DMS 273 (cell line): Measurements from ENCODE around the gene CD226.
"Not testable (repeated sequence)": the region's sequence is repeated elsewhere in the genome, so short reads cannot be mapped to it uniquely, and the experiment has no call there.

Source experiments
- DNase-seq: peaks from one replicate; lab custom pipeline; 2025; ENCODE audit not compliant: unreplicated experiment; lab: John Stamatoyannopoulos, UW

Gene CD226

DNA sequence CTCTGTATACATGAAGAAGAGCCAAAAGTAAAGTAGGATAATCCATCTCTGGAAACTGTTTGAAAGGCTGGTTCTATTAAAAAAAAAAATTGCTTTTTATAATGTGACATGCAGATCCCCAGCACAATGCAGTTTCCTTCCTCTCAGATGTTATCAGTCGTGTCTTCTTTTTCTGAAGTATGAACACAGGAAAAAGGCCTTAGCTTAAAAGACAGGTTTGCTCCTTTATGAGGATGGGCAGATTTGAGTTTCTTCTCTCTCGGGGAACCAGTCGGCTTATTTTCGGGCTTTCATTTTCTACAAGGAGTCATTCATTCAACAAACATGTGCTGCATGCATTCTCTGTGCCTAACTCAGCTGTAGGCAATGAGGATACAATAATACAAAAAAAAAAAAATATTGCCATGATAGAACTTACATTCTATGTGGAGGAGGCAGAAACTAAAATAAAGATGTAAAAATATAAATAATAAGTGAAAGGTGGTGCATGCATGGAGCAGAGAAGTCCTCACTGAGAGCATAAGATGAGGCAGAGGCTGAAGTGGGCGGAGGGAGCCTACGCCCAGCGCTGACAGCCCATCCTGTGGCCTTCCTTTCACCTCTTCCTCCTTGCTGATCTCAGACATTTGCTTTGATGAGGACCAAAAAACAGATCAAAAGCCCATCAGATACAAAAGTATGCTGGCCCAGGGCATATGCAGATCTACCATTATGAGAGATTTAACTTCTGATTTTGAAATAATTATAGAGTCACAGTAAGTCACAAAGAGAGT, at the start of gene CD226:
Gene CD226 (minus strand): TSS at position 513 of the 773 bp plus-strand sequence. CDS start 467 bp downstream, at position 46.
- no peak for DNase-seq

DNA sequence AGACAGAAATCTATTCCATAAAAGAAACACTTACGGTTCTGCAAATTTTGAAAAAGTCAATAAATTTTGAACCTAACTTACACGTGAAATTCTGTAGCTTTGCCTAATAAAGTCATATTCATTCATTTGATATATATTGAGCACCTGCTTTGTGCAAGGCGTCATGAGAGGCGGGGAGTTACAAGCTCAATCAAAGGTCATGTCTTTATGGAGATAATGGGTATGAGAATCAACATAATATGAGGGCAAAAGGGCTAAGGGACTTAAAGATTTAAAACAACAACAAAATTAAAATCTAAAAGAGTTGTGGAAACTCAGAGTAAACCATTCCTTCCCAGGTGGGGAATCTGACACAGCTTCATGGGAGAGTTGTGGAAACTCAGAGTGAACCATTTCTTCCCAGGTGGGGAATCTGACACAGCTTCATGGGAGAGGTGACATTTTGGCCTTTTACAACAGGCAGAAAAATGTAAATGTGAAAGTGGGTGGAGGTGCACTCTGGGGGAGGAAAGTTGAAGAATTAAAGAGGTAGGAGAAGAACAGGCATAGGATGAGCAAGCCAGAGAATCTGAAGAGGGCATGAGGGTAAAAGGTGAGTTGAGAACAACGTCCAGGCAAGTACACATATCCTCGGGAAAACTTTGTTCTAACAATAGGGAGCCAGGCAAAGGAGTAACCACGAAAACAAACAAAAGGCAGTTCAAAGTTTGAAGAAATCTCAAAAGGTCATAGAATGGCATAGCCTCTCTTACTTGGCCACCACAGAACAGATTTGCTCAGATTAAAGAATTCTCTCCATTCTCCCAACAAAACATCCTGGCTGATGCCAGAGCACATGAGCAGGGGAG, 49.5 kb upstream of the CD226 start:
- DNase-seq = no peak

GRCh38 chr18:69996417-69996816, 48.7 kb upstream of the CD226 start:
- DNase-seq = no peak

- DNase-seq = no peak
These were observed 48.1 kb upstream of the CD226 start for GRCh38 chr18:69995774-69996173.

GRCh38 chr18:69992776-69993175, 45.1 kb upstream of the CD226 start:
- peak; percentile 52 for DNase-seq

DNA sequence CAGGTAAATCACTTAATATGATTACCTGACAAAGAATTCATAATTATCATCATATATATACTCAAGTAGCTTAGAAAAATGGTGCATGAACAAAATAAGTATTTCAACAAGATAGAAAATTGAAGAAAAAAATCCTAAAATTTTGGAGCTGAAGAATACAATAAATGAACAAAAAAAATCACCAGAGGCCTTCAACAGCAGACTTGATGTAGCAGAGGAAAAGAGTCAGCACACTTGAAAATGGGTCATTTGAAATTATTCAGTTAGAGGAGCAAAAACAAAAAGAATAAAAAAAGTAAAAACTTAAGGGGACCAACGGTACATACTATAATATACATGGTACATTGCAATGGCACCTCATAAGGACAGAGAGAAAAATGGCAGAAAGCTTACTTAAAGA, 40.2 kb upstream of the CD226 start:
- DNase-seq = no peak

GRCh38 chr18:69985239-69985638, 37.6 kb upstream of the CD226 start:
- no peak for DNase-seq

DNA sequence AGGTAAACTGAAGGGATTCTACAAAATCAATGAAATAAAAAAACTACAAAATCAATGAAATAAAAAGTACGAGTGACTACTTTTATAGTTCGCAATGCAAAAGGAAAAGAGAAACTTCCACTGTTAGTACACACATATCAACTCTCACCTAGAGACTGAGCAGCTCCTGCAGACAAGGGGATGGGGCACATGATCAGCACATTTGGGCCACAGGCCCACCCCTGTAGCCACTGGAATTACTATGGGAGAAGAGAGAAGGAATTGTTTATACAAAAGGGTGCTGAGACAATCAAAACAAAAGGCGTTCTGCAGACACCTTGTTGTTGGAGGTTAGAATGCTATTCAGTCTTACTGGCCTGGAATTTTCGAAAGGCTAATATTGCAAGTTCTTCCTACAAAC, 34.7 kb upstream of the CD226 start:
- no peak for DNase-seq

- DNase-seq = no peak
These were observed 34.3 kb upstream of the CD226 start for GRCh38 chr18:69981948-69982347.

GRCh38 chr18:69980982-69981804, 33.5 kb upstream of the CD226 start:
- no peak for DNase-seq

DNA sequence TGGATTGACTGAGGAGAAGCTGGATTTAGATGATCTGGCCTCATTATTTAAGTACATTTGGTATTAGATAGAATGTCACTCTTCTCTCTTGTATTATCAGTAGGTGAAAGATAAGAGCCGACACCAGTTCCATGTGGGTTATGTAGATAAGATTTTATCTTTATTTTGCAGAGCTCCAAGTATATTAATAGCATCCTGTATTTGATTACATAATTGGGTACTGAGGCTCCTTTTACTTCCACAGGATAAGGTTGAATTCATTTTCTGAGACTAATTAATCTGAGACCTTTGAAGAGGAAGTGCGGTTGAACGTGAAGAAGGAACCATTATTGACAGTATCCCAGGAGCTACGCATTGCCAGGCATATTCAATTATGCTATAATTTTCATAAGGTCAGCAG, 32.8 kb upstream of the CD226 start:
- no peak for DNase-seq

GRCh38 chr18:69978732-69979715, 31.4 kb upstream of the CD226 start:
- DNase-seq = no peak

DNA sequence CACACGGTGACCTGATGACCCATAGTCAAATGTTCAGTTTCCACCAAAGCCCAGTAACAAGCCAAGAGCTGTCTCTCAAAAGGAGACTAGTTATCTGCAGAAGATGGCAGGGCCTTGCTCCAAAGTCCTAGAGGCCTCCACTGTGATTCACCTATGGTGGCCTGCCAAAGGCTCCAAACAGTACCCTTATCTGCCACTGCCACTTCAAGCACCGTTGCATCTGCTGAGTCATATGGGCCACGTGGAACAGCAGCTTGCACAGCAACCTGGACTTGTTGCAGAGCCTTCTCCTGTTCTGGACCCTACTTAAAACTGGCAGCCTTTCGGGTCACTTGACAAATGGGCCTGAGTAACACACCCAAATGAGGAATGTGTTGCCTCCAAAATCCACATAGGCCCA, 27.6 kb upstream of the CD226 start:
- not testable (repeated sequence) for DNase-seq

DNA sequence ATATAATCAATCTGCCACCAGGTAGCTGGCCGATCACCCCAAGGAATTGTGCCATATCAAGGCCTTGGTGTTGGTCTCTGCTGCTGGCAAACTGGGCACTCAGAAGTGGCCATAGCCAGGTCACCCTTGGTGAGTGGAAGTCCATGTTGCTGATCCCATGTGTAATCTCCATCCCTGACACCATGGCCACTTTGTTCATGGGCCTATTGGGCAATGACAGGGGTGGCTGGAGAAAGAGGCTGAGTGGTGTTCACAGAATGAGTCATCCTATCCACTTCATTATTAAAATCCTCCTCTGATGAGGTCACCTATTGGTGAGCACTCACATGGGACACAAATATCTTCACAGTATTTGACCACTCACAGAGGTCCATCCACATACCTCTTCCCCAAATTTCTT, 26.7 kb upstream of the CD226 start:
- no peak for DNase-seq

DNA sequence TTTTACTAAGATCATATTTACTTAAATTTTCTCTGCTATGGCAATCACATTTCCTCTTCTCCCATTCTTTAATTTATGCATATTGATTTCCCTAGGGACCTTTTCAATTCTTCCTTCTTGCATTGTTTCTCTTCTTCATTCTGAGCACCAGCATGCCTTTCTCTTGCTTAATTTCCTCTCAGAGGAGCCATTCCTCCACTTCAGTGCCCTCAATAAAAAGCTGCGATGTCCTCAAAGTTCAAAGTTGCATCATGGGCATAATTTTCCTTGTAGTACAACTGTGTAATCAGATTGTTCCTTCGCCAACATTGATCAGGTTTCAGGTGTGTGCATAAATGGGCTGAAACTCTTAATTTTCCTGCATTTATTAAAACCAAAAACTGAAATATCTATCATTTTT, 21.8 kb upstream of the CD226 start:
- DNase-seq = no peak

DNA sequence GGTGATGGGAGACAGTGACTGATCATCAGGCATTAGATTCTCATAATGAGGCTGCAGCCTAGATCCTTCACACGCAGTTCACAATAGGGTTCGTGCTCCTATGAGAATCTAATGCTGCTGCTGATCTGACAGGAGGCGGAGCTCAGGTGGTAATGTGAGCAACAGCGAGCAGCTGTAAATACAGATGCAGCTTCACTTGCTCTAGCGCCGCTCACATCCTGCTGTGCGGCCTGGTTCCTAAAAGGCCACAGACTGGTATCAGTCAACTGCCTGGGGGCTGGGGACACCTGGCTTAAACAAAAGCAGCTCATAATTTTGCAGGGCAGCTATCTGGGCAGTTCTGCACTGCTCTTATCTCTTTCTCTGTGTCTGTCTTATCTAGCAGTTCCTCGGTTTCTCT, 20.4 kb upstream of the CD226 start:
- no peak for DNase-seq

DNA sequence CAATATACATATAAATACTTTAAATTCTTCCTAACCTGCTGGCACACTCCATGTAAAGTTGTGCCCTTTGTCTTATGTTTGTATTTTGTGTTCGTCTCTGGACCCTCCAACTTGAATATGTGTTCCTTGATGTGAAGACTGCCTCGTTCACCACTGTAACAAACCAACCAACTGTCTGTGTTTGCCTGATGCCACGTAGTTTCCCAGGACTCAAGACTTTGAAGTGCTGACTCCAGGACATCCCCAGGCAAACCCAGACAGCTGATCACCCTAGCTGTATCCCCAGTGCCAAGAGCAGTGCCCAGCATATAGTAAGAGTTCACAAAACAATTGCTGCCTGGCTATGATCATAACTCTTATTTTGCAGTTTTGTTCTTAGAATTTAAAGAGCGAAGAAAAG, 15.5 kb upstream of the CD226 start:
- no peak for DNase-seq

DNA sequence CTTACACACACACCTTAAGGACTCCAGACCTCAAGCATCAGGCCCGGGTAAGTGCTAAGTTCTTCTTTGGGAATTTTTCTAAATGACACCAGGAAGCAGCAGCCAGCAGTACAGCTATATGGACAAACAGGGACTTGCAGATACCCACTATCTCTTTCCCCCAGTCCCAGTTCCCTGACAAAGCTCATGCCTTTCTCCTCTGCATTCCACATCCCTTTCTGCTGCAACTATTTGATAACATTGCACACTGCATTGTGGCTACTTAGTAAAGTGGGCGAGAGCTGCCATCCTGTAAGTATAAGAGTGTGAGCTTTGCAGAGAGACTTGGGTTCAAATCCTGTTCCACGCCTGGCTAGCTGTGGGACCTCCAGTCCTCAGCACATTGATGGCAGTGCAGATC, 14.0 kb upstream of the CD226 start:
- DNase-seq = no peak

- DNase-seq = no peak
These were observed 10.7 kb upstream of the CD226 start for GRCh38 chr18:69958422-69958821.

DNA sequence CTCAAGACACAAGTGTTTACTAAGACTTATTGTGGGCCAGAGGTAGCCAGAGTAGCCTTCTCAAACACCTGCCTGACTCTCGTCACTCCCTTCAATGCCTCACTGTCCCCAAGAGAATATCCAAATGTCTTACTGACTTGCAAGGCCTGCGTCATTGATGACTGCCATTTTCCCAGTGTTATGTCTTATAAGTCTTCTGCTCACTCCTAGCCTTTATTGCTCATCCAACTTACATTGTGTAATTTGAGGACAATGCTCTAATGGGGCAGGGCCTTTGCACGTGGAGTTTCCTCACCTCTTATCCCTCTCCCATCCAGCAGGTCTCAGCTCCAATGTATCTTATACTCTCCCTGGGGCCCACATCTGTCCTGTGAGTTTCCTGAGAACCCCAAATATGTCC, 10.1 kb upstream of the CD226 start:
- no peak for DNase-seq
